Smooth muscle cell (in vitro differentiated cells): ENCODE data around the gene SLC25A22. TPM values are rescaled to one million over a fixed set of nuclear protein-coding genes. Genes with fewer than 3 reads are reported as not detected.
A peak's percentile ranks its signal among the peaks of the same experiment; 100 is the strongest.

Source experiments
- DNase-seq: peaks from one replicate; lab custom pipeline; 2025; ENCODE audit not compliant: unreplicated experiment; lab: John Stamatoyannopoulos, UW
- H2AFZ ChIP-seq: fragments of 200-600 bp; sonication (generic); 2 replicates; pipeline ENCODE4 v1.6.0; 2016; ENCODE audit warnings: antibody characterized with exemption, low read depth, mild to moderate bottlenecking
- H3F3A ChIP-seq: fragments of 200-600 bp; sonication (generic); 2 replicates; pipeline ENCODE4 v1.6.0; 2017; ENCODE audit warnings: antibody characterized with exemption, low read depth
- H3K27ac ChIP-seq: fragments of 200-600 bp; sonication (generic); 2 replicates; pipeline ENCODE4 v1.5.1; 2016; ENCODE audit warnings: low read depth, mild to moderate bottlenecking
- H3K27me3 ChIP-seq: fragments of 200-600 bp; sonication (generic); 2 replicates; pipeline ENCODE4 v1.6.1; 2016; ENCODE audit warnings: low read depth, mild to moderate bottlenecking
- H3K36me3 ChIP-seq: fragments of 200-600 bp; sonication (generic); 2 replicates; pipeline ENCODE4 v1.5.1; 2016; ENCODE audit warnings: low read depth
- H3K4me1 ChIP-seq: fragments of 200-600 bp; sonication (generic); 2 replicates; pipeline ENCODE4 v1.5.1; 2016; ENCODE audit warnings: low read depth
- H3K4me2 ChIP-seq: fragments of 200-600 bp; sonication (generic); 2 replicates; pipeline ENCODE4 v1.6.0; 2016; ENCODE audit warnings: mild to moderate bottlenecking
- H3K4me3 ChIP-seq: fragments of 200-600 bp; sonication (generic); 2 replicates; pipeline ENCODE4 v1.5.1; 2016; ENCODE audit warnings: mild to moderate bottlenecking
- H3K79me2 ChIP-seq: fragments of 200-600 bp; sonication (generic); 2 replicates; pipeline ENCODE4 v1.6.0; 2016; ENCODE audit warnings: low read depth, mild to moderate bottlenecking
- H3K9ac ChIP-seq: fragments of 200-600 bp; sonication (generic); 2 replicates; pipeline ENCODE4 v1.6.0; 2016; ENCODE audit warnings: low read depth
- H3K9me3 ChIP-seq: fragments of 200-600 bp; sonication (generic); replicated peaks from 2 replicates; pipeline ENCODE4 v1.5.1; 2016; ENCODE audit warnings: low read depth
- H4K20me1 ChIP-seq: fragments of 200-600 bp; sonication (generic); 2 replicates; pipeline ENCODE4 v1.6.0; 2016; ENCODE audit warnings: low read depth
- WGBS: methylation state at CpG from one replicate; pipeline ENCODE4 v1.1.7; 2016; ENCODE audit warnings: low lambda C conversion rate; 5-methylcytosine and 5-hydroxymethylcytosine counted together
- polyA plus RNA-seq: library from polyadenylated mRNA; unstranded; fragments of >200 nt; fragmentation: Nextera tagmentation; extraction: Ambion mirVana; gene quantifications from 2 replicates; pipeline ENCODE4 v1.2.1, GENCODE V29; 2016
- total RNA-seq: library from RNA; depleted of rRNA; stranded (reverse); fragments of >200 nt; gene quantifications from 2 replicates; pipeline ENCODE4 v1.2.3, GENCODE V29; 2014
- TF ChIP-seq, protein P1 (sequence below): fragments of 200-600 bp; sonication (generic); IDR thresholded peaks from 2 replicates; pipeline ENCODE4 v1.5.1; 2017; ENCODE audit warnings: borderline replicate concordance, mild to moderate bottlenecking, antibody characterized with exemption; ENCODE audit not compliant: insufficient read depth, poor library complexity, severe bottlenecking

Gene SLC25A22
- total and polyA plus RNA-seq, 2 experiments from 2014 or later: 6.9 to 25.2 TPM

DNA sequence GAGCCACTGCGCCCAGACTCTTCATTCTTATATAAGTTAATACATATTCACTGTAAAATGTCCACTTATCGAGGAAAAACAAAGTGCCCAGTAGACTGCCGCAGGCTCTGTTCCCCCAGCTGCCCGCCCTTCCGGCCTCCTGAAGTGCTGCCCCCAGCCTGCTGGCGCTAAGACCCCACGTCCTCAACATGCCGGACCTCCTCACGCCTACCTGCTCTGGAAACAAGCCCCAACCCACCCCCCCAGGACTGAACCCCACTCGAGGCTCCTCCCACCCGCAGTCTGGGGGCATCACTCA lies 21.9 kb downstream of the SLC25A22 start:
- Histone ChIP-seq H3K4me2 (peak overlapping the region; percentile 100), H3K79me2 (peaks cover 52% of the 10 kb centered on the region), H3K4me3 (peak overlapping the region; percentile 98), H3K9me3 (no peaks in the 10 kb centered on the region), H3K9ac (peak overlapping the region; percentile 91), H3K27ac (no peak overlapping the region), H3K4me1 (peaks cover 17% of the 10 kb centered on the region), H2AFZ (no peak overlapping the region), H3K36me3 (no peaks in the 10 kb centered on the region), H3K27me3 (no peaks in the 10 kb centered on the region), H4K20me1 (peaks cover 71% of the 10 kb centered on the region), H3F3A (no peaks in the 10 kb centered on the region)
- TF ChIP-seq, protein P1, sequence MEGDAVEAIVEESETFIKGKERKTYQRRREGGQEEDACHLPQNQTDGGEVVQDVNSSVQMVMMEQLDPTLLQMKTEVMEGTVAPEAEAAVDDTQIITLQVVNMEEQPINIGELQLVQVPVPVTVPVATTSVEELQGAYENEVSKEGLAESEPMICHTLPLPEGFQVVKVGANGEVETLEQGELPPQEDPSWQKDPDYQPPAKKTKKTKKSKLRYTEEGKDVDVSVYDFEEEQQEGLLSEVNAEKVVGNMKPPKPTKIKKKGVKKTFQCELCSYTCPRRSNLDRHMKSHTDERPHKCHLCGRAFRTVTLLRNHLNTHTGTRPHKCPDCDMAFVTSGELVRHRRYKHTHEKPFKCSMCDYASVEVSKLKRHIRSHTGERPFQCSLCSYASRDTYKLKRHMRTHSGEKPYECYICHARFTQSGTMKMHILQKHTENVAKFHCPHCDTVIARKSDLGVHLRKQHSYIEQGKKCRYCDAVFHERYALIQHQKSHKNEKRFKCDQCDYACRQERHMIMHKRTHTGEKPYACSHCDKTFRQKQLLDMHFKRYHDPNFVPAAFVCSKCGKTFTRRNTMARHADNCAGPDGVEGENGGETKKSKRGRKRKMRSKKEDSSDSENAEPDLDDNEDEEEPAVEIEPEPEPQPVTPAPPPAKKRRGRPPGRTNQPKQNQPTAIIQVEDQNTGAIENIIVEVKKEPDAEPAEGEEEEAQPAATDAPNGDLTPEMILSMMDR: no peak
- DNase-seq: no peak
- WGBS: 42% methylated on average over 10 of the region's 11 CpGs

DNA sequence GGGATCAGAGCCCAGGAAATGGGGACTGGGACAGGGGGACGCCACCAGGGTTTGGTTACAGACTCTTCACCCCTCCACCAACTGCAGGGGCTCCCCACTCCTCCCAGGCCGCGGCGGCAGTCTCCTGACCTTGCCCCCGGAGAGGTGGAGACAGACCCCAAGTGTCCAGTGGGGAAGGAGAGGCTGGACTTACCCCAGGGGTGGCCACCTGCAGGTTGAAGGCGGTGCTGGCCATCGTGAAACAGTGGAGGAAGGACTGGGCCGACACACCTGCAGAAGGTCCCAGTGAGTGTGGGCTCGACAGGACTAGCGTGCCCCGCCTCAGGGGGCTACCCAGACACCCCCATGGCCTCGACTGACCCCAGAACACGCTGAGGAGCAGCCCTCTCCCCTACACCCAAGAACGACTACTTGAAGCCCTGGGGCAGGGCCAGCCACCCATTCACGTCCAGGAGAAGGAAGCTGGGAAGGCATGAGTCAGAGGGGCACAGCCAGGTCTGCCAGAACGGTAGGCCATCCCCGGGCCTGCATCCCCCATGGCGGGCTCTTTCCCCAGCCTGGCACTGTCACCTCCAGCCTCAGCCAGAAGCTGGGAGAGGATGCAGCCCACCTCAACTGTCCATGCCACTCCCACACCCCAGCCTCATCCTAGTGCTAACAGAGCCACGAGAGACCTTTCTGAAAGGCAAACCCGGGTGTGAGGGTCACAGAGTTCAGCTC lies 23.0 kb downstream of the SLC25A22 start:
- H3K4me3 ChIP-seq: no peak overlapping the region

DNA sequence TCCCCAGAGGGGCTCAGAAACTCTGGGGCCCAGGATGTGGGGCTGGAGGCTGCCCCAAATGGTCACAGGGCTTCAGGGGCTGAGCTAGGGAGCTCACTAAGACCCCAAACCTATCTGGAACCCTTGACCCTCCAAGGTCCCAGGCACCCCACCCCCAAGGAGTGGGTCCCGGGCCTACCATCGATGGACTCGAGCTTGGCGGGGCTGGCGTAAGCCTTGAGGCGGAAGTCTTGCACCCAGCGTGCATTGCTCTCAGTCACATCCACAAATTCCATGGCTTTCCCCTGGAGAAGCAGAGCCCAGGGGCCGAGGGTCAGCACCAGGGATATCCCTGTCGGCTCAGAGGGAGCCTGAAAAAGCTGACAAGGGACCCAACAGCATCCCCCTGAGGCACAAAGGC lies 24.3 kb downstream of the SLC25A22 start:
- TF ChIP-seq, protein P1: no peak
- WGBS: 99% methylated on average over 9 of the region's 9 CpGs
- peaks cover 77% of the 10 kb centered on the region for H4K20me1 ChIP-seq

More for the DNA sequence above, 23.0 kb downstream of the SLC25A22 start:
- DNase-seq: no peak
- TF ChIP-seq, protein P1: no peak
- H2AFZ ChIP-seq: no peak overlapping the region
- peak overlapping the region; percentile 100 for H3K4me2 ChIP-seq
- no peak overlapping the region for H3K27ac ChIP-seq
- H3K79me2 ChIP-seq: peaks cover 52% of the 10 kb centered on the region
- no peaks in the 10 kb centered on the region for H3K27me3 ChIP-seq
- H3K9ac ChIP-seq: no peak overlapping the region
- no peaks in the 10 kb centered on the region for H3F3A ChIP-seq
- no peaks in the 10 kb centered on the region for H3K9me3 ChIP-seq
- WGBS: 82% methylated on average over 20 of the region's 20 CpGs
- peaks cover 76% of the 10 kb centered on the region for H4K20me1 ChIP-seq
- peaks cover 17% of the 10 kb centered on the region for H3K4me1 ChIP-seq
- no peaks in the 10 kb centered on the region for H3K36me3 ChIP-seq

DNA sequence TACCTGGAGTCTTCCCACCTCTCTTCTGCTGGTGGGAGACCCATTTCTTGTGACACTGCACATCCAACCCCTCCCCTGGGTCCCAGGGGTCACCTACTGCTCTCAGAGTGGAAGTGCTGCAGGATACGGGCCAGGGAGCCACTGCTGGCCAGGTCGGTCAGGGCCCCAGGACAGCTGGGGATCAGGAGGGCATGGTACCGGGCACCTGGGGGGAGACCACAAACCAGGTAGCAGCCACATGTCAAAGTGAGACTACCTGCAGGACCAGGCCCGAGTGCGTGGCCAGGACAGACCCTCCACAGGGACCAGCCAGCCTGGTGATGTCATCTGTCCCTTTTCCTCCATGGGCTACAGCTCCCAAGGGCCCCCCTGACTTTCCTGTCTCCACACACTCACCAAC lies 24.7 kb downstream of the SLC25A22 start:
- H3K4me1 ChIP-seq: peaks cover 16% of the 10 kb centered on the region
- H4K20me1 ChIP-seq: peaks cover 81% of the 10 kb centered on the region
- H3K79me2 ChIP-seq: peaks cover 51% of the 10 kb centered on the region
- H3K4me3 ChIP-seq: no peak overlapping the region
- TF ChIP-seq, protein P1: no peak
- WGBS: 97% methylated on average over 5 of the region's 5 CpGs
- no peak for DNase-seq
- no peaks in the 10 kb centered on the region for H3K27me3 ChIP-seq
- no peak overlapping the region for H3K27ac ChIP-seq
- H3K36me3 ChIP-seq: no peaks in the 10 kb centered on the region
- H3K9me3 ChIP-seq: no peaks in the 10 kb centered on the region
- no peak overlapping the region for H3K4me2 ChIP-seq
- H3F3A ChIP-seq: no peaks in the 10 kb centered on the region
- no peak overlapping the region for H3K9ac ChIP-seq
- no peak overlapping the region for H2AFZ ChIP-seq

More for the DNA sequence above, 24.3 kb downstream of the SLC25A22 start:
- no peaks in the 10 kb centered on the region for H3K9me3 ChIP-seq
- peaks cover 17% of the 10 kb centered on the region for H3K4me1 ChIP-seq
- no peaks in the 10 kb centered on the region for H3K27me3 ChIP-seq
- no peak overlapping the region for H2AFZ ChIP-seq
- no peak overlapping the region for H3K4me3 ChIP-seq
- H3K27ac ChIP-seq: no peak overlapping the region
- no peaks in the 10 kb centered on the region for H3K36me3 ChIP-seq
- no peak for DNase-seq
- H3K9ac ChIP-seq: no peak overlapping the region
- H3K4me2 ChIP-seq: no peak overlapping the region
- peaks cover 52% of the 10 kb centered on the region for H3K79me2 ChIP-seq
- no peaks in the 10 kb centered on the region for H3F3A ChIP-seq
